Neutrophil (primary cell): ENCODE data around the gene INIP.

ENCODE experiments used
- H3K27ac ChIP-seq: fragments of 200-600 bp; sonication (generic); 2 replicates; pipeline ENCODE4 v1.5.1; 2016; ENCODE audit warnings: mild to moderate bottlenecking, moderate library complexity
- H3K27me3 ChIP-seq: fragments of 200-600 bp; sonication (generic); 2 replicates; pipeline ENCODE4 v1.6.0; 2016; ENCODE audit warnings: mild to moderate bottlenecking
- H3K36me3 ChIP-seq: fragments of 200-600 bp; sonication (generic); 2 replicates; pipeline ENCODE4 v1.5.1; 2017
- H3K4me1 ChIP-seq, 2 experiments: fragments of 200-600 bp in 1 of 2; sonication (generic) in 1 of 2; 1 replicate in 1 of 2; 2 replicates in 1 of 2; pipeline versions ENCODE4 v1.5.1 to v1.6.1; 2013 to 2016; ENCODE audit warnings: low read depth in 1 of 2, low read length in 1 of 2, mild to moderate bottlenecking in 1 of 2, moderate library complexity in 1 of 2; ENCODE audit not compliant: control insufficient read depth in 1 of 2, insufficient read depth in 1 of 2
- H3K4me3 ChIP-seq, 2 experiments: fragments of 200-600 bp in 1 of 2; sonication (generic) in 1 of 2; 1 replicate in 1 of 2; 2 replicates in 1 of 2; pipeline ENCODE4 v1.5.1; 2013 to 2016; ENCODE audit warnings: low read depth in 1 of 2, low read length in 1 of 2, mild to moderate bottlenecking in 1 of 2, moderate library complexity in 1 of 2
- H3K9me3 ChIP-seq: fragments of 200-600 bp; sonication (generic); 2 replicates; pipeline ENCODE4 v1.5.1; 2016
- TF ChIP-seq, protein P1 (sequence below): fragments of 200-600 bp; sonication (generic); IDR thresholded peaks from 2 replicates; pipeline ENCODE4 v1.5.1; 2016; ENCODE audit warnings: antibody characterized with exemption

The INIP gene

DNA sequence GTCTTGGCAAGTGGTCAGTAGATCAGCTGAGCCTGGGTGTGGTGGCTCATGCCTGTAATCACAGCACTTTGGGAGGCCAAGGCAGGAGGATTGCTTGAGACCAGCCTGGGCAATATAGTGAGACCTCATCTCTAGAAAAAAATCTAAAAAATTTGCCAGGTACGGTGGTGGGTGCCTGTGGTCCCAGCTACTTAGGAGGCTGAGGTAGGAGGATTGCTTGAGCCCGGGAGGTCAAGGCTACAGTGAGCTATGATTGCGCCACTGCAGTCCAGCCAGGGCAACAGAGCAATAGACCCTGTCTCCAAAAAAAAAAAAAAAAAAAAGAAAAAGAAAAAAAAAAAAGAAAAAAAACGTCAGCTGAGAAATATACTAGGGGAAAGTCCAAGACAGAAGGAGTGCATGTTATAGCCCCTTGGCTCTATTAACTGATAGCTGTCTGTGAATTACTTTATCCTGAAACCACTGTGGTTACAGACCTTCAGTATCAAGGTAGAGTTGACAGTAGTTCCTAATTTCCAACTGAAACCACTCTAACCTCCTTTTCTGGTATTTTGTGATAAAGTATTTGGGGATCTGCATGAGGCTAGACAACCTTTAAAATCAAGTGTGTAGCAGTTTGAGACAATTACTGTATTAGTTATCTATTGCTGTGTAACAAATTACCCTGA lies 2.3 kb upstream of the INIP start:
- TF ChIP-seq, protein P1, sequence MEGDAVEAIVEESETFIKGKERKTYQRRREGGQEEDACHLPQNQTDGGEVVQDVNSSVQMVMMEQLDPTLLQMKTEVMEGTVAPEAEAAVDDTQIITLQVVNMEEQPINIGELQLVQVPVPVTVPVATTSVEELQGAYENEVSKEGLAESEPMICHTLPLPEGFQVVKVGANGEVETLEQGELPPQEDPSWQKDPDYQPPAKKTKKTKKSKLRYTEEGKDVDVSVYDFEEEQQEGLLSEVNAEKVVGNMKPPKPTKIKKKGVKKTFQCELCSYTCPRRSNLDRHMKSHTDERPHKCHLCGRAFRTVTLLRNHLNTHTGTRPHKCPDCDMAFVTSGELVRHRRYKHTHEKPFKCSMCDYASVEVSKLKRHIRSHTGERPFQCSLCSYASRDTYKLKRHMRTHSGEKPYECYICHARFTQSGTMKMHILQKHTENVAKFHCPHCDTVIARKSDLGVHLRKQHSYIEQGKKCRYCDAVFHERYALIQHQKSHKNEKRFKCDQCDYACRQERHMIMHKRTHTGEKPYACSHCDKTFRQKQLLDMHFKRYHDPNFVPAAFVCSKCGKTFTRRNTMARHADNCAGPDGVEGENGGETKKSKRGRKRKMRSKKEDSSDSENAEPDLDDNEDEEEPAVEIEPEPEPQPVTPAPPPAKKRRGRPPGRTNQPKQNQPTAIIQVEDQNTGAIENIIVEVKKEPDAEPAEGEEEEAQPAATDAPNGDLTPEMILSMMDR, result no peak
- no peaks in the 10 kb centered on the region for H3K27me3 ChIP-seq
- H3K4me1 ChIP-seq, result peaks cover 11 to 13% of the 10 kb centered on the region in 2 experiments
- H3K4me3 ChIP-seq, result no peak overlapping the region
- no peak overlapping the region for H3K27ac ChIP-seq
- H3K9me3 ChIP-seq, result no peaks in the 10 kb centered on the region
- no peaks in the 10 kb centered on the region for H3K36me3 ChIP-seq

DNA sequence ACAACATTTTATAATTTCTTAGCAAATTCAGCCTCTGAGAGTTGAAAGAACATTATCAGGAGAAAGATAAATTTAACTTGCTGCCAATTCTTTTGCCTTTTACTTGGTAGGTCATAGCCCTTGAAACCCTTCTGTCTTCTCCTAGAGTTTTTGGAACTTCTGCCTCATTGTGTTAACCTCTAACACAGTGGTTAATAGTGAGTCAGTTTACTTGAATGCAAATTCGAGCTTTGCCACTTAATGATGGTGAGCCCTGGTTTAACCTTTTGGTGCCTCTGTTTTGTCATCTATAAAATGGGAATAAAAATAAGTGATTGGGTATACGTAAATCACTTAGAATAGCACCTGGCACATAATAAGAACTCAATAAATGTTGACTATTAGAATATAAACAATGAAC lies 1.8 kb upstream of the INIP start:
- H3K36me3 ChIP-seq, result peaks cover 4% of the 10 kb centered on the region
- H3K27ac ChIP-seq, result no peak overlapping the region
- no peaks in the 10 kb centered on the region for H3K9me3 ChIP-seq
- no peaks in the 10 kb centered on the region for H3K27me3 ChIP-seq
- H3K4me1 ChIP-seq, result peaks cover 11 to 13% of the 10 kb centered on the region in 2 experiments
- TF ChIP-seq, protein P1, result no peak
- H3K4me3 ChIP-seq, result no peak overlapping the region

DNA sequence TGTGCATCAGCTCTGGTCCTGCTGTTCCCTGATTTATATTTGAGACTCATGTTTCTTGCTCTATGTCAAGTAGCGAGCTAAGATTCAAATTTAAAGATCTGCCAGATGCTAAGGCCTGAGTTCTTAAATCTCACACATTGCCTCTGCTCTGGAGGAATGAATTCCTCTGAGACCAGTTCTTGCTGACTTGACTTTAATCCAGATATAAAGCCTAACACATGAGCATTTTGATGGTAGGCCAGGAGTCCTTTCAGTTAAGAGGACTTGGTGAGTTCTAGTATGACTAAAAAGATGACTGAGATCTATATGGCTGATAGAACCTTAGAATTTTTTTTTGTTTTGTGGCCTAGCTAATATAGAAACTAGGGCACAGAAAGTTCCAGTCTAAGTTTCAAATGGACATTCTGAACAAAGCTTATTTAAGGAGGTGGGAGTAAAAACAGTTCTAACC lies 1.3 kb upstream of the INIP start:
- Histone ChIP-seq H3K27me3 (no peaks in the 10 kb centered on the region), H3K9me3 (no peaks in the 10 kb centered on the region), H3K27ac (no peak overlapping the region), H3K4me1 (peaks cover 11 to 13% of the 10 kb centered on the region in 2 experiments), H3K4me3 (no peak overlapping the region), H3K36me3 (peaks cover 6% of the 10 kb centered on the region)
- TF ChIP-seq, protein P1, result no peak

DNA sequence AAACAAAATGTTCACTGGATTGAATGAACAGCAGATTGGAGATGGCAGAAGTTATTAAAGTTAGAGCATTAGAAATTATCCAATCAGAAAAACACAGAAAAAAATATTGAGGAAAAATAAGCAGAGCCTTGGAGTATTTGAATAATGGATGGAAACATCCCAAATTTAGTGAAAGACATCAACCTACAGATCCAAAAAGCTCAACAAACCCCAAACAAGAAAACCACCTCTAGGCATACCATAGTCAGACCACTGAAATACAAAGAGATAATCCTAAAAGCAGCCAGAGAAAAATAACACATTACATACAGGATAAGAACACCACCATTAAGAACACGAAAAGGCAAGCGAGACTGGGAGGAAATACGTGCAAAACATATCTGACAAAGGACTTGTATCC lies 5.2 kb downstream of the INIP start:
- Histone ChIP-seq H3K36me3 (peaks cover 13% of the 10 kb centered on the region), H3K4me3 (no peak overlapping the region), H3K27ac (no peak overlapping the region), H3K4me1 (peaks cover 5 to 8% of the 10 kb centered on the region in 2 experiments), H3K27me3 (no peaks in the 10 kb centered on the region), H3K9me3 (no peaks in the 10 kb centered on the region)
- TF ChIP-seq, protein P1, result no peak

DNA sequence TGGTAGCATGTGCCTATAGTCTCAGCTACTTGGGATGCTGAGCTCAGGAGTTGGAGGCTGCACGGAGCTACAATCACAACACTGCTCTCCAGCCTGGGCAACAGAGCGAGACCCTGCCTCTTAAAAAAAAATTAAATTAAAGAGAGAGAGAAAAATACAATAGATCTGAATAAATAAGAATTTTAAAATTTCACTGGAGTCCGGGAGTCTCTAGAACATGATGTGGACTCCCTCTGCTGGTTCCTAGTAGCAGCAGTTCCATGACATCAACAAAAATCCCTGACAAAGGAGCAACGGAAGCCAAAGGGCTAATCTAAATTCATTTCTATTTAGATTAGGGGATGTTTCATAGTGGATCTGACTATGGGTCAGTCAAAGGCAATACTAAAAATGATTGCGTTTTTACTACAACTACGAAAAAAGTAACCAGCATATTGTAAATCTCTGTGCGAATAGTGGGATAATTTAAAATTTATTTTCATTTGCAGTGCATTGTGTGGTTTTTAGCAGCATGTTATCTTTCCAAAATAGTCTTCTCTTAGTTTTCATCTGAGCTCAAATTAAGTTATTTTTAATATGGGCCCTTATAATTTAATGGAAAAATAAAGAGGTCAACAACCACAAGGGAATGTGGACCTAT lies 6.7 kb downstream of the INIP start:
- no peaks in the 10 kb centered on the region for H3K9me3 ChIP-seq
- TF ChIP-seq, protein P1, result no peak
- H3K4me1 ChIP-seq, result no peaks in the 10 kb centered on the region
- no peak overlapping the region for H3K27ac ChIP-seq
- H3K4me3 ChIP-seq, result no peak overlapping the region
- peaks cover 13% of the 10 kb centered on the region for H3K36me3 ChIP-seq
- H3K27me3 ChIP-seq, result no peaks in the 10 kb centered on the region
